ENCODE data around the gene AMACR. TPM values are rescaled to one million over a fixed set of nuclear protein-coding genes. Genes with fewer than 3 reads are reported as not detected.

The AMACR gene
- total and polyA plus RNA-seq, 2 experiments from 2014 or later, result 6.7 to 12.6 TPM

DNA sequence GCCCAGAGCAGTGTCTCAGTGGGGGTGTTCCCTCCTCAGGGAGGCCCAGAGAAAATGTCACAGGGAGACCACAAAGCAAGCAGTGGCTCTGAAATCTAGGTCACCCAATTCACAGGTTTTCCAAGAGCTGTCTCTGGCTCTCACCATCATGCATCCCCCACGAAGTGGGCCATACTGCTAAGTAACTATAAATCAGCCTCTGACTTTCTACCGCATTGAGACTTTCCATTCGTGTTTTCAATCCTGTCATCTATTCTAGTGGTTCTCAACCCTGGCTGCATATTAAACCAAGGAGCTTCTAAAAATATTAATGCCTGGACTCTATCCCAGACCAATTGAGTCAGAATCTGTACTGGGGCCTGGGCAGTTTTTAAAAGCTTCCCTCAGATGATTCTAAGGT, 37.2 kb upstream of the AMACR start:
- no peak for TF ChIP-seq CREB1 (CRISPR knock-in tag; IDR thresholded peaks at IDR 0.05; ENCODE audit: low read depth)
- TF ChIP-seq, protein P1, sequence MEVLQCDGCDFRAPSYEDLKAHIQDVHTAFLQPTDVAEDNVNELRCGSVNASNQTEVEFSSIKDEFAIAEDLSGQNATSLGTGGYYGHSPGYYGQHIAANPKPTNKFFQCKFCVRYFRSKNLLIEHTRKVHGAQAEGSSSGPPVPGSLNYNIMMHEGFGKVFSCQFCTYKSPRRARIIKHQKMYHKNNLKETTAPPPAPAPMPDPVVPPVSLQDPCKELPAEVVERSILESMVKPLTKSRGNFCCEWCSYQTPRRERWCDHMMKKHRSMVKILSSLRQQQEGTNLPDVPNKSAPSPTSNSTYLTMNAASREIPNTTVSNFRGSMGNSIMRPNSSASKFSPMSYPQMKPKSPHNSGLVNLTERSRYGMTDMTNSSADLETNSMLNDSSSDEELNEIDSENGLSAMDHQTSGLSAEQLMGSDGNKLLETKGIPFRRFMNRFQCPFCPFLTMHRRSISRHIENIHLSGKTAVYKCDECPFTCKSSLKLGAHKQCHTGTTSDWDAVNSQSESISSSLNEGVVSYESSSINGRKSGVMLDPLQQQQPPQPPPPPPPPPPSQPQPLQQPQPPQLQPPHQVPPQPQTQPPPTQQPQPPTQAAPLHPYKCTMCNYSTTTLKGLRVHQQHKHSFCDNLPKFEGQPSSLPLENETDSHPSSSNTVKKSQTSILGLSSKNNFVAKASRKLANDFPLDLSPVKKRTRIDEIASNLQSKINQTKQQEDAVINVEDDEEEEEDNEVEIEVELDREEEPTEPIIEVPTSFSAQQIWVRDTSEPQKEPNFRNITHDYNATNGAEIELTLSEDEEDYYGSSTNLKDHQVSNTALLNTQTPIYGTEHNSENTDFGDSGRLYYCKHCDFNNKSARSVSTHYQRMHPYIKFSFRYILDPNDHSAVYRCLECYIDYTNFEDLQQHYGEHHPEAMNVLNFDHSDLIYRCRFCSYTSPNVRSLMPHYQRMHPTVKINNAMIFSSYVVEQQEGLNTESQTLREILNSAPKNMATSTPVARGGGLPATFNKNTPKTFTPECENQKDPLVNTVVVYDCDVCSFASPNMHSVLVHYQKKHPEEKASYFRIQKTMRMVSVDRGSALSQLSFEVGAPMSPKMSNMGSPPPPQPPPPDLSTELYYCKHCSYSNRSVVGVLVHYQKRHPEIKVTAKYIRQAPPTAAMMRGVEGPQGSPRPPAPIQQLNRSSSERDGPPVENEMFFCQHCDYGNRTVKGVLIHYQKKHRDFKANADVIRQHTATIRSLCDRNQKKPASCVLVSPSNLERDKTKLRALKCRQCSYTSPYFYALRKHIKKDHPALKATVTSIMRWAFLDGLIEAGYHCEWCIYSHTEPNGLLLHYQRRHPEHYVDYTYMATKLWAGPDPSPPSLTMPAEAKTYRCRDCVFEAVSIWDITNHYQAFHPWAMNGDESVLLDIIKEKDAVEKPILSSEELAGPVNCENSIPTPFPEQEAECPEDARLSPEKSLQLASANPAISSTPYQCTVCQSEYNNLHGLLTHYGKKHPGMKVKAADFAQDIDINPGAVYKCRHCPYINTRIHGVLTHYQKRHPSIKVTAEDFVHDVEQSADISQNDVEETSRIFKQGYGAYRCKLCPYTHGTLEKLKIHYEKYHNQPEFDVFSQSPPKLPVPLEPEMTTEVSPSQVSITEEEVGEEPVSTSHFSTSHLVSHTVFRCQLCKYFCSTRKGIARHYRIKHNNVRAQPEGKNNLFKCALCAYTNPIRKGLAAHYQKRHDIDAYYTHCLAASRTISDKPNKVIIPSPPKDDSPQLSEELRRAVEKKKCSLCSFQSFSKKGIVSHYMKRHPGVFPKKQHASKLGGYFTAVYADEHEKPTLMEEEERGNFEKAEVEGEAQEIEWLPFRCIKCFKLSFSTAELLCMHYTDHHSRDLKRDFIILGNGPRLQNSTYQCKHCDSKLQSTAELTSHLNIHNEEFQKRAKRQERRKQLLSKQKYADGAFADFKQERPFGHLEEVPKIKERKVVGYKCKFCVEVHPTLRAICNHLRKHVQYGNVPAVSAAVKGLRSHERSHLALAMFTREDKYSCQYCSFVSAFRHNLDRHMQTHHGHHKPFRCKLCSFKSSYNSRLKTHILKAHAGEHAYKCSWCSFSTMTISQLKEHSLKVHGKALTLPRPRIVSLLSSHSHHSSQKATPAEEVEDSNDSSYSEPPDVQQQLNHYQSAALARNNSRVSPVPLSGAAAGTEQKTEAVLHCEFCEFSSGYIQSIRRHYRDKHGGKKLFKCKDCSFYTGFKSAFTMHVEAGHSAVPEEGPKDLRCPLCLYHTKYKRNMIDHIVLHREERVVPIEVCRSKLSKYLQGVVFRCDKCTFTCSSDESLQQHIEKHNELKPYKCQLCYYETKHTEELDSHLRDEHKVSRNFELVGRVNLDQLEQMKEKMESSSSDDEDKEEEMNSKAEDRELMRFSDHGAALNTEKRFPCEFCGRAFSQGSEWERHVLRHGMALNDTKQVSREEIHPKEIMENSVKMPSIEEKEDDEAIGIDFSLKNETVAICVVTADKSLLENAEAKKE (CRISPR knock-in tag; IDR thresholded peaks at IDR 0.05), result no peak
- no peak for TF ChIP-seq EZH2phosphoT487 (IDR thresholded peaks at IDR 0.05; ENCODE audit: unreplicated experiment)
- TF ChIP-seq, protein P2, sequence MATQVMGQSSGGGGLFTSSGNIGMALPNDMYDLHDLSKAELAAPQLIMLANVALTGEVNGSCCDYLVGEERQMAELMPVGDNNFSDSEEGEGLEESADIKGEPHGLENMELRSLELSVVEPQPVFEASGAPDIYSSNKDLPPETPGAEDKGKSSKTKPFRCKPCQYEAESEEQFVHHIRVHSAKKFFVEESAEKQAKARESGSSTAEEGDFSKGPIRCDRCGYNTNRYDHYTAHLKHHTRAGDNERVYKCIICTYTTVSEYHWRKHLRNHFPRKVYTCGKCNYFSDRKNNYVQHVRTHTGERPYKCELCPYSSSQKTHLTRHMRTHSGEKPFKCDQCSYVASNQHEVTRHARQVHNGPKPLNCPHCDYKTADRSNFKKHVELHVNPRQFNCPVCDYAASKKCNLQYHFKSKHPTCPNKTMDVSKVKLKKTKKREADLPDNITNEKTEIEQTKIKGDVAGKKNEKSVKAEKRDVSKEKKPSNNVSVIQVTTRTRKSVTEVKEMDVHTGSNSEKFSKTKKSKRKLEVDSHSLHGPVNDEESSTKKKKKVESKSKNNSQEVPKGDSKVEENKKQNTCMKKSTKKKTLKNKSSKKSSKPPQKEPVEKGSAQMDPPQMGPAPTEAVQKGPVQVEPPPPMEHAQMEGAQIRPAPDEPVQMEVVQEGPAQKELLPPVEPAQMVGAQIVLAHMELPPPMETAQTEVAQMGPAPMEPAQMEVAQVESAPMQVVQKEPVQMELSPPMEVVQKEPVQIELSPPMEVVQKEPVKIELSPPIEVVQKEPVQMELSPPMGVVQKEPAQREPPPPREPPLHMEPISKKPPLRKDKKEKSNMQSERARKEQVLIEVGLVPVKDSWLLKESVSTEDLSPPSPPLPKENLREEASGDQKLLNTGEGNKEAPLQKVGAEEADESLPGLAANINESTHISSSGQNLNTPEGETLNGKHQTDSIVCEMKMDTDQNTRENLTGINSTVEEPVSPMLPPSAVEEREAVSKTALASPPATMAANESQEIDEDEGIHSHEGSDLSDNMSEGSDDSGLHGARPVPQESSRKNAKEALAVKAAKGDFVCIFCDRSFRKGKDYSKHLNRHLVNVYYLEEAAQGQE (IDR thresholded peaks at IDR 0.05; ENCODE audit: unreplicated experiment), result no peak
- TF ChIP-seq, protein P3, sequence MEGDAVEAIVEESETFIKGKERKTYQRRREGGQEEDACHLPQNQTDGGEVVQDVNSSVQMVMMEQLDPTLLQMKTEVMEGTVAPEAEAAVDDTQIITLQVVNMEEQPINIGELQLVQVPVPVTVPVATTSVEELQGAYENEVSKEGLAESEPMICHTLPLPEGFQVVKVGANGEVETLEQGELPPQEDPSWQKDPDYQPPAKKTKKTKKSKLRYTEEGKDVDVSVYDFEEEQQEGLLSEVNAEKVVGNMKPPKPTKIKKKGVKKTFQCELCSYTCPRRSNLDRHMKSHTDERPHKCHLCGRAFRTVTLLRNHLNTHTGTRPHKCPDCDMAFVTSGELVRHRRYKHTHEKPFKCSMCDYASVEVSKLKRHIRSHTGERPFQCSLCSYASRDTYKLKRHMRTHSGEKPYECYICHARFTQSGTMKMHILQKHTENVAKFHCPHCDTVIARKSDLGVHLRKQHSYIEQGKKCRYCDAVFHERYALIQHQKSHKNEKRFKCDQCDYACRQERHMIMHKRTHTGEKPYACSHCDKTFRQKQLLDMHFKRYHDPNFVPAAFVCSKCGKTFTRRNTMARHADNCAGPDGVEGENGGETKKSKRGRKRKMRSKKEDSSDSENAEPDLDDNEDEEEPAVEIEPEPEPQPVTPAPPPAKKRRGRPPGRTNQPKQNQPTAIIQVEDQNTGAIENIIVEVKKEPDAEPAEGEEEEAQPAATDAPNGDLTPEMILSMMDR (conservative IDR thresholded peaks at IDR 0.05; ENCODE audit: low read depth in 2 of 2), result no peak
- TF ChIP-seq, protein P4, sequence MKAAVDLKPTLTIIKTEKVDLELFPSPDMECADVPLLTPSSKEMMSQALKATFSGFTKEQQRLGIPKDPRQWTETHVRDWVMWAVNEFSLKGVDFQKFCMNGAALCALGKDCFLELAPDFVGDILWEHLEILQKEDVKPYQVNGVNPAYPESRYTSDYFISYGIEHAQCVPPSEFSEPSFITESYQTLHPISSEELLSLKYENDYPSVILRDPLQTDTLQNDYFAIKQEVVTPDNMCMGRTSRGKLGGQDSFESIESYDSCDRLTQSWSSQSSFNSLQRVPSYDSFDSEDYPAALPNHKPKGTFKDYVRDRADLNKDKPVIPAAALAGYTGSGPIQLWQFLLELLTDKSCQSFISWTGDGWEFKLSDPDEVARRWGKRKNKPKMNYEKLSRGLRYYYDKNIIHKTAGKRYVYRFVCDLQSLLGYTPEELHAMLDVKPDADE (IDR thresholded peaks at IDR 0.05), result no peak
- no peak for TF ChIP-seq STAT1 (IDR thresholded peaks at IDR 0.05; ENCODE audit: unreplicated experiment)
- Mint-ChIP-seq H3K36me3 (ENCODE audit: low read depth) (no peaks in the 10 kb centered on the region), H3K4me1 (peaks cover 6% of the 10 kb centered on the region; the same call in 2 of the 3 replicates), H3K9me3 (no peaks in the 10 kb centered on the region), H3K27me3 (ENCODE audit: insufficient read depth, low read depth, poor library complexity) (peaks cover 2% of the 10 kb centered on the region), H3K27ac (no peak overlapping the region), H3K4me3 (no peak overlapping the region)
- Histone ChIP-seq H3K9me2 (ENCODE audit: insufficient read depth) (peaks cover 9% of the 10 kb centered on the region; the same call in 1 of the 2 replicates), H3K36me3 (ENCODE audit: insufficient read depth) (no peaks in the 10 kb centered on the region; the same call in 1 of the 2 replicates), H3F3A (replicated peaks; ENCODE audit: low read depth) (no peaks in the 10 kb centered on the region), H3K27ac (ENCODE audit: low read depth) (no peak overlapping the region), H3K4me2 (no peak overlapping the region), H2AFZ (no peak overlapping the region), H4K20me1 (replicated peaks; ENCODE audit: insufficient read depth) (no peaks in the 10 kb centered on the region), H3K27me3 (ENCODE audit: insufficient read depth) (no peaks in the 10 kb centered on the region), H3K79me2 (replicated peaks; ENCODE audit: insufficient read depth) (no peaks in the 10 kb centered on the region), H3K4me3 (no peak overlapping the region), H3K4me1 (ENCODE audit: insufficient read depth) (no peaks in the 10 kb centered on the region)
- DNase-seq (ENCODE audit: low spot score), result no peak
- ATAC-seq, result no peak
